GM12892 (cell line): ENCODE measurements around the gene SLC47A2.

Experiments used
- POLR2A ChIP-seq: IDR thresholded peaks from 2 replicates; pipeline ENCODE4 v1.6.1; 2011; ENCODE audit warnings: low read depth, low read length, control low read depth
- POLR2AphosphoS5 ChIP-seq: IDR thresholded peaks from 2 replicates; pipeline ENCODE4 v1.6.1; 2011; ENCODE audit warnings: low read depth, low read length, control low read depth
- TAF1 ChIP-seq: IDR thresholded peaks from 2 replicates; pipeline ENCODE4 v1.6.1; 2011; ENCODE audit warnings: low read depth, mild to moderate bottlenecking, control low read depth, low read length, borderline replicate concordance

DNA sequence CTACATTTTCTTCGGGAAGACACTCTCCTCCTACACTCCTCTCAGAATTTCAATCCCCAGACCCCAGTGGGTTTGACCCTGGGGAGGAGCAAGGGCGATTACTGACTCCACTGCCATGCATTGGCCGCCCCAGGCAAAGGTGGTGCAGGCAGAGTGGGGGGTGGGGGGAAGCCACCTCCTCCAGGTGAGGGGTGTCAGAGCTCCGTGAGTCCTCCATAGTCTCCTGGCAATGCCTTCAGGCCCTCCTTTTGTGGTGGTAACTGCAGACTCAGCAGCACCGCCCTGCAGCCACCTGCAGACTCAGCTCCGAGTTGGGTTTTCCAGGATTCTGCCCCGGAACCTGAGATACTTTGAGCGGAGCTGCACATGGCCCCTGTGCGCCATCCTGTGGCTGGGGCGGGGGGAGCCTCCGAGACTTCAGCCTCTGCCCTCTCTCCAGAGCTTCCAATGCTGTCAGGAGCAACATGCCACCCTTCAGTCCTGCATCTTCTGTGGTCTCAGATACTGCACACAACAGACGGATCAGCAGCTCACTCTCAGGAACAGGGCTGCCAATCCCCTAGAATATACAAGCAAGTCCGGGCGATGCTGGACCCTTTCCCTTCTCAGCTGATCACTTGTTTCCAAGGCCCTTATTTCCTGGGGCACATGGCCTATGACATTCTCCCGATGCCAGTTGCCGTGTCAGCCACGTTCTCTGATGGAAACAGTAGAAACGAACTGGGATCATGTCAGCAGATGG is 2.4 kb upstream of the SLC47A2 start:
- TF ChIP-seq POLR2A, result no peak
- no peak for TF ChIP-seq POLR2AphosphoS5
- no peak for TF ChIP-seq TAF1
